A673 (cell line): ENCODE measurements around the gene ELK3. TPM values are rescaled to one million over a fixed set of nuclear protein-coding genes. Genes with fewer than 3 reads are reported as not detected.
"Not testable (repeated sequence)": the region's sequence is repeated elsewhere in the genome, so short reads cannot be mapped to it uniquely, and the experiment has no call there.

ENCODE experiments used
- BruUV-seq: library from RNA; stranded (reverse); fragments of 400-500 nt; replicated peaks from 2 replicates; lab custom pipeline; 2021; lab: Mats Ljungman, UMichigan
- CTCF ChIA-PET: fragments of 300-600 bp; sonication (Branson Sonifier 250); formaldehyde crosslinking; loops from one replicate; lab custom pipeline; 2022; ENCODE audit warnings: antibody characterized with exemption; lab: Charles Lee
- POLR2A ChIA-PET: fragments of 300-600 bp; sonication (Branson Sonifier 250); formaldehyde crosslinking; loops from one replicate; lab custom pipeline; 2022; ENCODE audit warnings: antibody characterized with exemption; ENCODE audit not compliant: low non-redundant PET; lab: Charles Lee
- DNase-seq: peaks from one replicate; pipeline ENCODE4 v3.0.0-alpha.2; 2015; ENCODE audit warnings: low spot score
- H3K27ac ChIP-seq: fragments of 200-600 bp; sonication (generic); 2 replicates; pipeline ENCODE4 v1.5.1; 2016; ENCODE audit warnings: mixed run types, low read depth, mild to moderate bottlenecking, mixed read lengths, antibody characterized with exemption, low read length; ENCODE audit not compliant: poor library complexity, severe bottlenecking
- H3K27me3 ChIP-seq: fragments of 200-600 bp; sonication (generic); replicated peaks from 2 replicates; pipeline ENCODE4 v1.6.1; 2017; ENCODE audit warnings: mixed run types, low read depth, mild to moderate bottlenecking, mixed read lengths, antibody characterized with exemption, low read length; ENCODE audit not compliant: insufficient read depth, poor library complexity
- H3K36me3 ChIP-seq: fragments of 200-600 bp; sonication (generic); 2 replicates; pipeline ENCODE4 v1.6.1; 2016; ENCODE audit warnings: mixed run types, mild to moderate bottlenecking, mixed read lengths, antibody characterized with exemption, low read length; ENCODE audit not compliant: insufficient read depth, poor library complexity, severe bottlenecking
- H3K4me1 ChIP-seq: fragments of 200-600 bp; sonication (generic); 2 replicates; pipeline ENCODE4 v1.6.1; 2017; ENCODE audit warnings: mixed run types, mild to moderate bottlenecking, mixed read lengths, antibody characterized with exemption, low read length; ENCODE audit not compliant: insufficient read depth, poor library complexity, severe bottlenecking
- H3K4me3 ChIP-seq: fragments of 200-600 bp; sonication (generic); 2 replicates; pipeline ENCODE4 v1.5.1; 2016; ENCODE audit warnings: low read depth, mixed run types, mild to moderate bottlenecking, mixed read lengths, low read length; ENCODE audit not compliant: poor library complexity, severe bottlenecking
- H3K9me3 ChIP-seq: fragments of 200-600 bp; sonication (generic); 2 replicates; pipeline ENCODE4 v1.6.1; 2016; ENCODE audit warnings: mixed run types, low read depth, mild to moderate bottlenecking, mixed read lengths, antibody characterized with exemption, low read length; ENCODE audit not compliant: poor library complexity, severe bottlenecking
- EZH2 ChIP-seq: fragments of 200-600 bp; sonication (generic); IDR thresholded peaks from 2 replicates; pipeline ENCODE4 v1.6.1; 2017; ENCODE audit warnings: borderline replicate concordance, low read depth, mild to moderate bottlenecking, mixed read lengths, antibody characterized with exemption, low read length; ENCODE audit not compliant: poor library complexity, severe bottlenecking
- intact Hi-C: fragments of 100-400 bp; cut with micrococcal nuclease; formaldehyde crosslinking; loops from one replicate; pipeline ENCODE4 v1.10.0; 2022; ENCODE audit not compliant: unreplicated experiment
- total RNA-seq: library from RNA; stranded (reverse); gene quantifications from 2 replicates; pipeline ENCODE4 v1.2.3, GENCODE V29; 2021
- TF ChIP-seq, protein P1 (sequence below): fragments of 300-800, 200-600 bp; sonication (generic); conservative IDR thresholded peaks from 2 replicates; pipeline ENCODE4 v1.5.1; 2017; ENCODE audit warnings: low read depth, mild to moderate bottlenecking, antibody characterized with exemption, low read length, moderate library complexity, mixed read lengths

Gene ELK3
- total RNA-seq, 1 experiment from 2014 or later: 62.1 TPM

DNA sequence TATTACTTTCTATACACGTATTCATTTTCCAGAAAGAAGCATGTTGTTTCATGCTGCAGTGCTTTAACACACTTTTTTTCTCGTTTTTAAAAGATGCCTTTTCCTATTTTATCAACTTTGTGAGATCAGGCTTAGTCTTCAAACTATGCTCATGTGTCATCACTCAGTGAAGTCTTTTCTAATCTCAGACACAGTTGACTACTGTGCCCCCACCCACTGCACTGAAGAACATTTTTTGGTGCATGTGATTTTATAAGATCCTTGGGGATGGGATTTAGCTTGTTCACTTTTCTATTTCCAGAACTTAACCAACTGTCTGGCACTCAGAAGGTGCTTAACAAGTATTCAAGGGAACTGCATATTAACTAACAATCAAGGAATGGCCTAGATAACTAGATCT, 120.5 kb downstream of the ELK3 start:
- DNase-seq: no peak
- TF ChIP-seq EZH2: no peak
- TF ChIP-seq, protein P1, sequence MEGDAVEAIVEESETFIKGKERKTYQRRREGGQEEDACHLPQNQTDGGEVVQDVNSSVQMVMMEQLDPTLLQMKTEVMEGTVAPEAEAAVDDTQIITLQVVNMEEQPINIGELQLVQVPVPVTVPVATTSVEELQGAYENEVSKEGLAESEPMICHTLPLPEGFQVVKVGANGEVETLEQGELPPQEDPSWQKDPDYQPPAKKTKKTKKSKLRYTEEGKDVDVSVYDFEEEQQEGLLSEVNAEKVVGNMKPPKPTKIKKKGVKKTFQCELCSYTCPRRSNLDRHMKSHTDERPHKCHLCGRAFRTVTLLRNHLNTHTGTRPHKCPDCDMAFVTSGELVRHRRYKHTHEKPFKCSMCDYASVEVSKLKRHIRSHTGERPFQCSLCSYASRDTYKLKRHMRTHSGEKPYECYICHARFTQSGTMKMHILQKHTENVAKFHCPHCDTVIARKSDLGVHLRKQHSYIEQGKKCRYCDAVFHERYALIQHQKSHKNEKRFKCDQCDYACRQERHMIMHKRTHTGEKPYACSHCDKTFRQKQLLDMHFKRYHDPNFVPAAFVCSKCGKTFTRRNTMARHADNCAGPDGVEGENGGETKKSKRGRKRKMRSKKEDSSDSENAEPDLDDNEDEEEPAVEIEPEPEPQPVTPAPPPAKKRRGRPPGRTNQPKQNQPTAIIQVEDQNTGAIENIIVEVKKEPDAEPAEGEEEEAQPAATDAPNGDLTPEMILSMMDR: no peak
- Histone ChIP-seq H3K36me3 (peaks cover 14% of the 10 kb centered on the region), H3K27me3 (no peaks in the 10 kb centered on the region), H3K9me3 (no peaks in the 10 kb centered on the region), H3K4me3 (no peak overlapping the region), H3K4me1 (peaks cover 4% of the 10 kb centered on the region), H3K27ac (no peak overlapping the region)
- POLR2A ChIA-PET: no interaction called here
- intact Hi-C loops: no loop called here
- CTCF ChIA-PET: no interaction called here
- no TSS peak for BruUV-seq

DNA sequence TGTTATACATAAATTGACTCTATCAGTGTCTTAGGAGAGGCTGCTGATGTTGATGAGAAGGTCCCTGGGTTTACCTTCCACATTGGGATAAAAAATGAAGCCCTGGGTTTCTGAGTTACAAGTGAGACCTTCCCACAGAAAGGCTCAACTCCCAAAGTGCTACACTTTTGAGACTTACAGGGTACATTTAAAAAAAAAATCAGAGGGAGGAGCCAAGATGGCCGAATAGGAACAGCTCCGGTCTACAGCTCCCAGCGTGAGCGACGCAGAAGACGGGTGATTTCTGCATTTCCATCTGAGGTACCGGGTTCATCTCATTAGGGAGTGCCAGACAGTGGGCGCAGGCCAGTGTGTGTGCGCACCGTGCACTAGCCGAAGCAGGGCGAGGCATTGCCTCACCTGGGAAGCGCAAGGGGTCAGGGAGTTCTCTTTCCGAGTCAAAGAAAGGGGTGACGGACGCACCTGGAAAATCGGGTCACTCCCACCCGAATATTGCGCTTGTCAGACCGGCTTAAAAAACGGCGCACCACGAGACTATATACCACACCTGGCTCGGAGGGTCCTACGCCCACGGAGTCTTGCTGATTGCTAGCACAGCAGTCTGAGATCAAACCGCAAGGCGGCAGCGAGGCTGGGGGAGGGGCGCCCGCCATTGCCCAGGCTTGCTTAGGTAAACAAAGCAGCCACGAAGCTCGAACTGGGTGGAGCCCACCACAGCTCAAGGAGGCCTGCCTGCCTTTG, 121.7 kb downstream of the ELK3 start:
- BruUV-seq, H3K9me3 ChIP-seq, H3K27ac ChIP-seq, H3K27me3 ChIP-seq, intact Hi-C loops, CTCF ChIA-PET, H3K36me3 ChIP-seq, H3K4me1 ChIP-seq: not testable (repeated sequence)
- peak; percentile 31 for DNase-seq
- POLR2A ChIA-PET: interaction anchor here (0.6 kb wide), 1 partner anchor 138 kb away, joined by 3 read pairs; no protein-coding TSS in a partner anchor
- peak overlapping the region; percentile 36 for H3K4me3 ChIP-seq

DNA sequence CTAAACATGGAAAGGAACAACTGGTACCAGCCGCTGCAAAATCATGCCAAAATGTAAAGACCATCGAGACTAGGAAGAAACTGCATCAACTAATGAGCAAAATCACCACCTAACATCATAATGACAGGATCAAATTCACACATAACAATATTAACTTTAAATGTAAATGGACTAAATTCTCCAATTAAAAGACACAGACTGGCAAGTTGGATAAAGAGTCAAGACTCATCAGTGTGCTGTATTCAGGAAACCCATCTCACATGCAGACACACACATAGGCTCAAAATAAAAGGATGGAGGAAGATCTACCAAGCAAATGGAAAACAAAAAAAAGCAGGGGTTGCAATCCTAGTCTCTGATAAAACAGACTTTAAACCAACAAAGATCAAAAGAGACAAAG, 123.6 kb downstream of the ELK3 start:
- POLR2A ChIA-PET, H3K4me3 ChIP-seq, H3K27me3 ChIP-seq, H3K36me3 ChIP-seq, H3K4me1 ChIP-seq, H3K27ac ChIP-seq, CTCF ChIA-PET, DNase-seq, BruUV-seq, H3K9me3 ChIP-seq, intact Hi-C loops: not testable (repeated sequence)

Other genes starting within 250 kb of the ELK3 start
- 0.39 and 1.6 TPM in 2 replicates for gene HAL, start 198.0 kb upstream of the ELK3 start, total RNA-seq
- gene LTA4H, start 158.8 kb upstream of the ELK3 start, total RNA-seq: 51.8 and 63.1 TPM in 2 replicates
- gene CDK17, start 206.1 kb downstream of the ELK3 start, total RNA-seq: 33.2 and 34.8 TPM in 2 replicates